GM19328 (cell line): ENCODE measurements around the gene CACNA2D2.

Experiments
- ATAC-seq: cut with Tn5 transposase; IDR thresholded peaks from one replicate; pipeline ENCODE4 v1.9.1; 2021; ENCODE audit warnings: mild to moderate bottlenecking, moderate library complexity; ENCODE audit not compliant: unreplicated experiment

CACNA2D2 gene

DNA sequence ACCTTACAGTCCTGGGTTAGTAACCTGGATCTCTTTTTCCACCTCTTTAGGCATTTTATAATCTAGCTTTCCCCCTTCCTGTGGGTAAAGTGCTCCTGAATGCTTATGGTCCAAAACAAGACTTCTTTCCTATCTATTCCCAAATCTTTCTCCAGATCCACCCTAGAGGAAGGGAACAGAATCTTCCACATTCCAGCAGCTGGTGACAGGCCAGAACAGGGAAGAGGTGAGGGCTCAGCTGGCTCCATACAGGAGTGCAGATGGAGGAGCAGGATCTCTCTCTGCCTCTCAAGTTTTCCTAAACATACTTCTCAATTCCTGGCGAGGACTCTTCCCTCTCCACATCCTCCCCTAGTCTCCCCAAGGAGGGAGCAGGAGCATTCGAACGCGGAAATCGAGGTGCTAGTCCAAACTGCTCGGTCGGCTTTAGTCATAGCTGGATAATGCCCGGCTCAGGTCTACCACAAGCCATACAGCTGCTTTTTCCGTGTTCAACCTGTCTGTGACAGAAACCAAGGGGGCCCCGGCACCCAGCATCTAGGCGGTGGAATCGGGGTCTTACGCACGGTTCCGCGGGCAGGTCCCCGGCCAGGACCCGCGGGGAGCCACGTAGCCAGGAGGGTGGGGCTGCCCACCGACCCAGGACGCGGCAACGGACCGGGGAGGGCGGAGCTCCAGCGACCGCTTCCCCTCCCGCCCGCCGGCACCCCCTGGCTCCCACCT lies 166.8 kb downstream of the CACNA2D2 start:
- ATAC-seq, result peak; percentile 29

DNA sequence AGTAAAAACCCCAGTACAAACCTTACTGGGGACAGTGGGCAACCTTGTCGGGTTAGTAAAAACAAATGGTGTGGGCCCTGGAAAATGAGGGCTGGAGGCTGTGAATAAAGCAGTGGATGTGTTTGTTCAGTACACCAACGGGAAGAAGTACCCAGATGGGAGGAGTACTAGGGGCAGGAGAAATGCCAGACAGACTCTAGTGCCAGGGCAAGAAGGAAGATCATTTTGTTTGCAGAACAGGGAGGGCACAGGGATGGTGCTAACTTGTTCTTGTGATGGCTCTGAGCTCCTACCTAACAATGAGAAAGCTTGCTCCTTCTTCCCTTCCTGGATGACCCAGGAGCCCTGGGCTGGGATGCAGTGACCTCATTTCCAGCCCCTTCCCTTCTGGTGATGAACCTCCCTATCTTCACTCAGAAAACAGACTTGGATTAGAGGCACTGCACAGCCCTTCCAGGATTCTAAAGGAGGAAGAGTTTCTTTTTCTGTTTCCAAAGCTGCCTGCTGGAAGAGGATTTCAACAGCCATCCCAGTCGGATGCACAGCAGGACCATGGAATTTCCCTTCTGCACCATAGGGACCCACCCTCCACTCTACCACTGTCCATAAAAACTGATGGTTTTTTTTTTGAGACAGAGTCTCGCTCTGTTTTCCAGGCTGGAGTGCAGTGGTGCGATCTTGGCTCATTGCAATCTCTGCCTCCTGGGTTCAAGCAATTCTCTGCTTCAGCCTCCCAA lies 168.9 kb downstream of the CACNA2D2 start:
- ATAC-seq, result no peak

DNA sequence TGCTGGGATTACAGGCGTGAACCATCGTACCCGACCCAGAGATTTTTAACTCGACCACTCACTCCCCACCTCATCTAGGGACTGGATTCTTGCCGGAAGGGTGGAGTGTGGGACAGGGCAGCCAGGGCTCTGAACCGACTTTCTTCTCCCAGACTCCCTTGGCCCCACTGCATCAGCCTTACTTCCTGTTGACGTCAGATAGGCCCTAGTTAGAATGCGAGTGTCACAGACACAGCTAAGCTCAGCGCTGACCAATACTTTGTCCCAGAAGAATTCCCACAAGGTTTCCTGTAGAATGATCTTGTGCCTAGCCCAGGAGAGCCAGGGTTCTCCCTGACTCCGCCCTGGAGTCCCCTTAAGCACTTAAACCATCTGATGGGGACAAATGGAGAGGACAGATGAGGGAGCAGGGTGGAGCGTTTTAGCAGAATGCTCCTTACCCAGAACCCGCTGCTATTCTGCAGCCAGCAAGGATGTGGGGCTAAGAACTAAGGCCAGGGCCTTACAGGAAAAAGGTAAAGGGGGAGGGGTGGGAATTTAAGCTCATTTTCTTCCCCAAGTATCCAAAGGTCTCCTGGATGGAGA lies 169.6 kb downstream of the CACNA2D2 start:
- no peak for ATAC-seq

DNA sequence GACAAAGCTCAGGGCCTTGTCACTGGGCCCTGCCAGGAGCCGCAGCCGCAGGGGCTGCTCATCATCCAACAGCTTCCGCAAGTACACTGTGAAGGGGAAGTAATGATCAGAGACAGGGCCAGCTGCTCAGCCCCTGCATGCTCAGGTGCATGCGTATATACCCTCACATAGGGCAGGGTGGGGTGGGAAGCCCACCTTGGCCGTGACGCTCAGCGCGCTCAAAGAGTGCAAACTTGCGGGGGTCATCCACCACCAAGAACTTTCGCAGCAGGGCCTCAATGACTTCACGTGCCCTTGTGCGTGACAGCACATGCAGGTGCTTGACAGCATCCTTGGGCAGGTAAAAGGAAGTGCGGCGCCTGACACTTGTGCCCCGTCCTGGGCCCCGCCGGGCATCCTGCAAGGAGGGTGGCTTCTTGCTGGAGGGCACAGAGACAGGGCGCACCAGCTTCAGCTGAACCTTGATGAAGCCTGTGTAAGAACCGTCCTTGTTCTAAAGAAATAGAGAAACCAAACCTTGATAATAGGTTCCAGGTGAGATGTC lies 172.0 kb downstream of the CACNA2D2 start:
- ATAC-seq, result no peak

DNA sequence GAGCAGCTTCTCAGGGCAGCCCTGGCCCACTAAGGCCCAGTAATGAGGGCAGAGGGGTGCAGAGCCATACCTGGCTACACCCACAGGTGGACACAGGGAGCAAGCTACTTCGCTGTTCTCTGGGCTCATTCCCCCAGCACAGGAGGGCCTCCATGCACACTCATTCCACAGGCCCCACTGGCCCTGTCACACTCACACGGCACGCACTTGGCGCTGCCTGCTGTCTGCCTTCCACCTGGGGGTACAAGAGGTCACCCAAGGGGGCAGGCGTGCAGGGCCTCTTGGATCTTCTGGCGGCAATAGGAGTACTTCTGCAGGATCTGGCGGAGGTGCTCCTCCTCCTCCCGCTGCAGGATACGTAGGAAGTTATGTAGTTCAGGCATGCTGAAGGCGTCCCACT lies 173.1 kb downstream of the CACNA2D2 start:
- no peak for ATAC-seq

DNA sequence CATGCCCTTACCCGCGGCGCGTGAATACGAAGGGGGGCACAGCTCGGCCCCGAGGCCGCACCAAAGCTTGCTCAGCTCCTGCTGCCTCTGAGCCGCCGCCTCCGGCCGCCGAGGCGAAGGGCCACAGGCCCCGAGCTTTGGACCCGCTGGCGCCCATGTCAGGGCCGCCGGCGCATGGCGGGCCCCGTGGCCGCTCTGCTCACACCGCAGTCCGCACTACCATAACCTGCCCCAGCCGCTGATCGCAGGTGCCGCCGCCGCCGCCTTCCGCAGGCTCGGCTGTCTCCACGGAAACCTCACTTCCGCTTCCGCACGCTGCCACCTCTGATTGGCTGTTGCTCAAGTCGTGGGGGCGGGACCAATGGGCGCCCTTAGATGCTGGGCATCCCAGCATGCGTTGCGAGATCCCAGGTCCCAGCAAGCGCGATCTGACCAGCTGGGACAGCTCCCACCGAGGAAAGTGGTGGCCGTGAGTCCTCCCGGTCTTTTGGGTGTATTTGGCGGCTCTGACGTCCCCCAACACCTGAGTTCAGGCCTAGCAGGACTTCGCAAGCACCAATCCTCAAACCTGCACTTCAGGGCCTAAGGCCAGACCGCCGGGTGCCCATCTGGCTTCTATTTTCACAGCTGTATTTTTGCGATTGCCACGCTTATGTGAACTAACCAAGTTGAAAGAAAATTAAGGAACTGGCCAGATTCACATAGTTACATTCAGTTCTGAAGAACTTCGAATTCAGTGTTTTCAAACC lies 175.3 kb downstream of the CACNA2D2 start, which contains the start of gene TUSC2:
TSS of gene TUSC2 (minus strand) at position 281 of the 749 bp plus-strand sequence. CDS start at position 157, 124 bp downstream.
- ATAC-seq, result peak; percentile 89

DNA sequence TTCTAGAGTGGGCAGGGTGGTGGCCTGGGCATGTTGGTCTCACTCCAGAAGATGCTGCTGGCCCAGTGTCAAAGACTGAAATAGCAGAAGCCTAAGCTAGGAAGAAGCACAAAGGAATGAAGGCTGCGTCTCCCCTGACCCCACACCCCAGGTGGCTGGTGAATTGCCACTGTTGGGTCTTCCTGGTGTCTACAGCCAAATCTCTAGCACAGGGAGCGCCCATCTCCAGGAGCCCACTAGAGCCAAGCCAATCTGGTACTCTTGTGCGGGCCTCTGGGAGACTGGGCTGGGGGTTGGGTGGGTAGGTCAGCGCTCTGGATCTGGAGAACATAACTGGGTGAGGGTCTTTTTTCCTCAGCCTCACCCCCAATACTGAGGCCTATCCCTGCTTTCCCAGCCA lies 176.3 kb downstream of the CACNA2D2 start:
- no peak for ATAC-seq

DNA sequence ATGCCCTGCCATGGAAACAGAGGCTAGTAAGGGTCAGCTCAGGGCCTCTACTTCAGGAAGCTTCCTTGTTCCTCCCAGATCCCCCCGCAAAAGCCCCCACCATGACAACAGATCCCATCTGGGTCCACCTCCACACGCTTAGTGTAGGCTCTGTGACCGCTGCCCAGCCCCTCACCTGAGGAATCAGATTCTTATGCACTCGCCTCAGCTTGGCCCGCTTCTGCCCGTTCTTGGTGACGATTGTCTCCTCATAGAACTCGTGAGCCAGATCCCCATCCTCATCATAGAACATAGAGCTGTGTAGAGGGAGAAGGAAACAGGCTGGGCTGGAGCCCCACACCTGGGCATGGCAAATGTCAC lies 177.3 kb downstream of the CACNA2D2 start:
- no peak for ATAC-seq

DNA sequence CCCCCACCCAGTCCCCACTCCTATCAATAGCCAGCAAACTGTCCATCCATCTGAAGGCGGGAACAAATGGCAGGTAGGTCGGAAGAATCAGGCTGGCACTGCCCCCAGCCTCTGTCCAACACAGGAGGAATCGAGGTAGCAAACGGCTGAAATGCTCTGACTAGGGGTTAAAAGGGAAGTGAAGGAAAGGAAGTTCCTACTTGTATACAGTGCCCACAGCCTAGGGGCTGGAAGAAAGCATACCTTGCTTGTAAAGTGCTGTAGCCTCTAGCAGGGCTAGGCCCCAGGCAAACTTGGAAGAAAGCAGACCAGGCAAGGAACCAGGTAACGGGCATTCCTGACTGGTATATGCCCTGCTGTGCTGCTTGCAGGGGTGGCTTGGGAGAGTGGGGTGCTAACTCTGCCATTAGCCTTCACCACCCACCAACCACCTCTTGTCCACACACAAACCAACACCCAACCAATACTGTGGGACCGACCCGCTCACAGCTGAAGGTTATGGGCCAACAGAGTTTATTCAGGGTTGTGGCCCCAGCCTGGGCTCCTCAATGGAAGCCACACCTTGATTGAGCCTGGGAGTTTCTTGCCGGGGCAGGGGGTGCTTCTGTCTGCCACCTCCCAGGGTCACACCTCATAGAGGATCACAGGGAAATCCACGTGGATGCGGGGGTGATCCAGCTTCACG lies 177.8 kb downstream of the CACNA2D2 start:
- no peak for ATAC-seq

DNA sequence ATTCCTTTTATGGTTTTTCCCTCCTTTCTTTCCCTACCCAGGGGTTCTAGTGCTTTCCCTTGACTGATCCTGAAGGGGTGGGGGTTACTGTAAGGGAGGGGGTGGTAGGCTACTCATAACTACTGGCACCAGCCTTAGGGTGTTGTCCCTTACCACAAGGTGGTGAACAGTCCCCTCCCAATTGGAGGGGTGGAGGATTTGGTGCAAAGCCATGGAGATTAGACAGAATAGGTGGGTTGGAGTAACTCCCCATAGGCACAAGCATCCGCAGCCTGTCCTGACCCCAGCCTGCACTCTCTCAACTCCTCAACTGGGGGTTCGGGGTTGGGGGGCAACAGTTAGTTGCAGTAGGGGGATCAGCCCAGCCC lies 178.3 kb downstream of the CACNA2D2 start:
- ATAC-seq, result no peak

DNA sequence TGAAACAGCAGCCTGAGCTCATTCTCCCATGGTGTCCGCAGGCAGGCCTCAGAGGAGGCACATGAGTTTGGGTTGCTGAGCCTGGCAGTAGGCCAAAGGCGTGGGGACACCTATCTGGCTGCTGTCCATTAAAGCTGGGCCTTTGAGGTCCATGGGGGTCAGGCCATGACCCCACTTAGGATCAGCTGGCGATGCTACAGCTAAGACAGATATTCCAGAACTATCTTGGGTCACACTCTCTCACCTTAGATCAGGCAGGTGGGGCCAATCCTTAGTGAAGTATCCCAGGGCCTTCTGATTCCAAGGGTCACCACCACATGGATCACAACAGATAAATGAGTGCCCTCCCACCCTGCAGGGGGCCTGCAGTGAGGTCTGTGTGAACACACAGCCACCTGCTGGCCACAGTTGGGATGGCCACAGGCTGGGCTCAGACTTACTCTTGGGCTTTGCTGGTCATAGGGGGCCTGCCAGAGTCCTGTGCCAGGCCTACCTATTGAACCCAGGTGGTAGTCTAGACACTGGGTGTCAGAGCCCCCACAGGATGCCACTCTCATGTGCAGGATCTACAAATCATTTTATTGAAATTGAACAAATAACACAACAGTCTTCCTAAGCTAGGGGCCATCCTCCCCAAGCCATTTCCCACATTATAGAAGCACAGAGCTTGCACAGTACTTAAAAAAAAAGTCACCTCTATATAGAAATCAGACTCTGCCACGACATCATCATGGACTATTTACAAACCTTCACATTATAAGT lies 178.9 kb downstream of the CACNA2D2 start:
- no peak for ATAC-seq

DNA sequence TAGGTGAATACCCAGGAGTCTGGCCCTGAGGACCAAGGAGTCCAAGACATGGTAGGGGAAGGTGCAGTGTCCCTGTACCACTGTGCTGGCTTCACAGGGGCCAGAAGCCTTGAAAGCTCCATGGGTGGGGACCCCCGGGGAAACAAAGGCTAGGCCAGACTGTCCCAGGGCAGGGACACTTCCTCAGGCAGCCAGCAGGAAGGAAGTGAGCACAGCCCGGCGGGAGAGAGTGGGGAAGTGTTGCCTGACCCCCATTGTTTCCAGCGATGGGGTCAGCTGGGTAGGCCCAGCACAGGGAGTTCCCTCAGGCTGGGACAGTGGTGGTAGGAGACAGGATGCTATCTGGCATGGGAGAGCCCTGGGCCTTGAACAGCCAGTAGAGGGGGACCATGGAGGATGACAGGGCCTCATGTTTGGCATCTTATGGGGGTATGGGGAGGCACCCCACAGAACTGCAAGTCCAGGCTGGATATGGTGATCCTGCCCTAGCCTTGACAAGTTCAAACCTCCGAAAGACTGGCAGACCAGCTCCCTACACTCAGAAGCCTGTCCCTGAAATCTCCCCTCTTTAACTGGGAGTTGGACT lies 179.7 kb downstream of the CACNA2D2 start:
- no peak for ATAC-seq

DNA sequence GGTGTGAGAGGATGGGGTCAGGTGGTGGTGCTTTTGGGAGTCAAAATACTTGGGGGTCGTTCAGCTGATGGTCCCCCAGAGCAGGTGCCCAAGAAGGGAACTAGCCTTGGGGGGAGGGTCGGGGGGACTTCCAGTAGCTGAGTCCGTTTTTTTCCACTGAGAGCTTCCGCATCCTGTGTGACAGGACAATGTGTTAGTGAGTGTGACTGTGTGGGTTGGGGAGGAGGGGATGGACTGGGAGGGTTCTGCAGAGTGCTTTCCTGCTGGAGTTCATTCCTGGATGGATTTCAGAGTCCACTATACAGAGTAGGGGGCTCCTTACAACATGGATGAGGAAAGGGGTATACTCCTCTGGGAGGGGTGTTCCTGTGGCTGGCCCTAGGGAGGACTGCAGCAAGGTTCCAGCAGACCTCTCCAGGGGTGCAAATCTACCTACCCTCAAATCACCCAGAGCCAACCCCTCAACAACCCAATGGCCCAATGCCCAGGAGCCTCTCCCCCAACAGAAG lies 180.3 kb downstream of the CACNA2D2 start:
- ATAC-seq, result no peak

DNA sequence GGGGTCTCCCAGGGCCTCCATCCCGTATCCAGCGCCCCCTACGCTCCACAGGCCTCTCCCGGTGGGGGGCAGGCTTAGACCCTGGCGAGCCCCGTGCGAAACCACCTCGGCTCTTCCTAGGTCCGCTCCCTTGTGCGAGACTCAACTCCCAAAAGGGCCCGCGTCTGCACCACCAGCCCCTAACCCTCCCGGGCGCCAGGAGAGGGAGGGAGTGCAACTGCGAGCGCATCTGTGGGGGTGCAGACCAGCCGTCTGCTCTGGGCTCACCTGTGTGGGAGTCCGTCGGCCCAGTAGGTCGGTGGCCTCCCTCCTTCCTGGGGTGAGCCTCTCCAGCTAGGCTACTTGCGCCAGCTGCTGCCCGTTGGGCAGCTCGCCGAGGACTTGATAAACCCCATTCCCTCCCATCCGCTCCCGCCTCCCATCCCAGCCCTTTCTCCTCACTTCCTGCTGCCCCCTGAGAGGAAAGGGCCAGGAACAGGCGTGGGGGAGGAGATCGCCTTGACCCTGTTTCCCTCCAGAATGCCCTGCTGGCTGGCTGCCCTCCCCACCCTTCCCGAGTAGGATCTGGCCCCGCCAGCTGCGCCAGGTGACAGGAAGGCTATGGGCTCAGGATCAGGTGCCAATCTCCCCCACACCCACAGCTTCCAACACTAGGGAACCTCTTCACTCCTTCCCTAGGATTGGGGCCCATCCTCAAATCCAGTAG lies 180.9 kb downstream of the CACNA2D2 start, which contains the start of gene HYAL2:
TSS of gene HYAL2 (minus strand) at position 360 of the 706 bp plus-strand sequence. CDS start 2,256 bp downstream, outside the sequence.
- ATAC-seq, result no peak

DNA sequence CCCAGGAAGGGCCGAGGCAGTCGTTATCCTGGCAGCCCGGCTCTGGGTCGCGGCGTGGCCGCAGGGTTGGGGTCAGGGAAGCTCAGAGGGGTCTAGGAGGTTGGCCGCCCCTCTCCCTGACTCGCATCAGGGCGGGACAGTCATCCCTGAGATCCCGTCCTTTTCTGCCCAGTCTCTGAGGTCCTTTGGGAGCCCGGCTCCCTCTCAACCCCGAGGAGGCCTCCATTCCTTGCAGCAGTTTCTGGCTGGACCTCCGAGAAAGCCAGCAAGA lies 181.4 kb downstream of the CACNA2D2 start:
- ATAC-seq, result no peak

DNA sequence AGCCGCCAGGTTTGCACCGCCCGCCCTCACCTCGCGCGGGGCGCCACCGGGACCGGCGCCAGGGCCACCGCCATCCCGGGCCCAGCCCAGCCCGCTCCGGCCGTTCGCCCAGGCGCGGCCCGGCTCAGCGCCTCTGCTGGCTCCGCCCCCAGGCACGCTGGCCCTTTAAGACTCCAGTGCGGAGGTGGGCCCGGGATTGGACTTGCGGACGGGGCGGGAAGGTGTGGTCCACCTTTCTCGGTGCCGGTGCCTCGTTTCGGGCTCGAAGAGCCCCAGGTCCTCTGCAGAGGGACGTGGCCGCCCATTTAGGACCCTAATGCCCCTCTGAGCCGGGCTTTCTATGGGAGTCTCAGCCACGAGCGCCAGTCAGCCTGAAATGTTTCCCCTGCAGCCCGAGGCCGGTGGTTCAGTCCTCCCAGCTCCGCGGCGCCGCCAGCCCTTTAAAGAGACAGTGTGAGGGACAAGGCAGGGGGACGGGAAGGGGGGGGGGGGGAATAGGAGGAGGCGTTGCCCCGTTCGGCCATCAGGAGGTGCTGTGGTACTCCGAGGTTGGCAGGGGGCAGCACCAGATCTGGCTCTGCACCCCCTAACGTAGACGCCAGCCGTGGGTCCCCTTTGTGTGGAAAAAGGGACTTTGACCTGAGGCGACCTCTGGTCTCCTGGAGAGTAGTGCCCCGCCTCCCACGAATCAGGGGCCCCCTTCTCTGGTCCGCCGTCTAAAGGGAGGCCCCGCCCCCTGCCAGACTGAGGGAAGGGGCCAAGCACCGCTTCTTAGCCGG lies 181.9 kb downstream of the CACNA2D2 start:
- peak; percentile 76 for ATAC-seq

DNA sequence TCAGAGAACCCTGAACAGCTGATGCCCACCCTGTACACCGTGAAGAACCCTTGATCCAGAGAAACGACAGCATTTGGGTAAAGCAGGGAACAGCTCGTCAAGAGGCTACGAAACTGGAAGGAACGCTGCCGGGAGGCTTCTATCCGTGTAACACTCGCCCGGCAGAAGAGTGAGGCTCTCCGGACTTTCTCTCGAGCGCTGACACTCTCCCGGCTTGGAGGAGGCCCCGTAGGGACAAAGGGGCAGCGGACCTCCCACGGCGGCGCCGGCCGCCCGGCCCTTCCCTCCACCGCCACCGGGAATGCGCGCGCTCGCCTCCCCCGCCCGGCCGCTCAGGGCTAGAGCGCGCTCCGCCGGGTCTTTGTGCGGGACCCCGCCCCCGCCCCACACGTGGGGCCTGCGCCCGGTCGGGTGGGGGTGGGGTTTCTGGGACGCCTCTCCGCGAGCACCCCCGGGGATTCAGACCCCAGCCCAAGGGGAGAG lies 182.5 kb downstream of the CACNA2D2 start:
- ATAC-seq, result peak; percentile 54
